Right ventricle myocardium inferior (tissue), 1 donor: ENCODE measurements around the gene FBXL19. TPM values are rescaled to one million over a fixed set of nuclear protein-coding genes. Genes with fewer than 3 reads are reported as not detected.

ENCODE experiments used
- ATAC-seq: fragments of 200-7000 bp; cut with Tn5 transposase; one replicate; pipeline ENCODE4 v1.9.1; 2020; ENCODE audit warnings: mild to moderate bottlenecking, moderate library complexity
- DNase-seq: peaks from one replicate; pipeline ENCODE4 v3.0.0; 2021; ENCODE audit errors: missing footprints
- intact Hi-C: fragments of 100-400 bp; cut with DNase I; formaldehyde crosslinking; loops from one replicate; pipeline ENCODE4 v1.11.0; 2022
- total RNA-seq: library from RNA; stranded (reverse); fragmentation: NEBNext Ultra II Directional; extraction: Animal tissue kit (Norgen Biotek cat#: 25700); gene quantifications from one replicate; pipeline ENCODE4 v1.2.1, GENCODE V29; 2021
- donor health status: DM: no; HTN: yes; CAD: no; lungs with severe emphysema.

The FBXL19 gene
- total RNA-seq, 1 donor from 2014 or later: 6.3 TPM

GRCh38 chr16:30910427-30911029, 12.8 kb upstream of the FBXL19 start:
- ATAC-seq: no peak
- intact Hi-C loops: no loop called here
- no peak for DNase-seq

GRCh38 chr16:30912794-30913412, 10.5 kb upstream of the FBXL19 start:
- intact Hi-C loops: no loop called here
- DNase-seq (no peak), ATAC-seq (no peak)

- intact Hi-C loops: no loop called here
Measured at GRCh38 chr16:30914830-30915229, 8.5 kb upstream of the FBXL19 start.

GRCh38 chr16:30918614-30919013, 4.8 kb upstream of the FBXL19 start:
- ATAC-seq (no peak), DNase-seq (no peak)
- intact Hi-C loops: no loop called here

More at GRCh38 chr16:30914830-30915229, 8.5 kb upstream of the FBXL19 start:
- DNase-seq (no peak), ATAC-seq (no peak)

GRCh38 chr16:30920891-30921290, 2.5 kb upstream of the FBXL19 start:
- intact Hi-C loops: loop anchor here (1.0 to 10.0 kb wide), 2 partner anchors 77 to 476 kb away; partner anchors contain the start of gene SEPHS2
- ATAC-seq (no peak), DNase-seq (no peak)

- ATAC-seq (no peak), DNase-seq (no peak)
- intact Hi-C loops: loop anchor here (1.0 to 10.0 kb wide), 2 partner anchors 77 to 477 kb away; partner anchors contain the start of gene SEPHS2
Measured at GRCh38 chr16:30921459-30921747, 2.0 kb upstream of the FBXL19 start.

- intact Hi-C loops: loop anchor here (1.0 to 10.0 kb wide), 5 partner anchors 25 to 477 kb away; partner anchors contain the start of genes CTF1, ORAI3 and SEPHS2
- peak; percentile 14 for ATAC-seq
- DNase-seq: peak; percentile 92
Measured at GRCh38 chr16:30921748-30922419, 1.5 kb upstream of the FBXL19 start.

- intact Hi-C loops: loop anchor here (1.0 to 10.0 kb wide), 4 partner anchors 26 to 478 kb away; partner anchors contain the start of genes CTF1, ORAI3 and SEPHS2
- peak; percentile 89 for ATAC-seq
- DNase-seq: peak; percentile 100
Measured at GRCh38 chr16:30922420-30922959, 882 bp upstream of the FBXL19 start.

GRCh38 chr16:30922960-30923535, 324 bp upstream of the FBXL19 start:
- ATAC-seq (peak; percentile 86), DNase-seq (peak; percentile 100)
- intact Hi-C loops: loop anchor here (1.0 to 10.0 kb wide), 4 partner anchors 26 to 478 kb away; partner anchors contain the start of genes CTF1, ORAI3 and SEPHS2

- intact Hi-C loops: loop anchor here (10.0 kb wide), 1 partner anchor 479 kb away; the partner anchor contains the start of gene SEPHS2
- ATAC-seq (no peak), DNase-seq (no peak)
Measured at GRCh38 chr16:30924076-30924912, 922 bp downstream of the FBXL19 start.

- ATAC-seq (no peak), DNase-seq (no peak)
- intact Hi-C loops: loop anchor here (10.0 kb wide), 1 partner anchor 480 kb away; the partner anchor contains the start of gene SEPHS2
Measured at GRCh38 chr16:30924913-30925631, 1.7 kb downstream of the FBXL19 start.

- DNase-seq: no peak
Measured at GRCh38 chr16:30925632-30925987, 2.2 kb downstream of the FBXL19 start.

GRCh38 chr16:30925995-30926811, 2.8 kb downstream of the FBXL19 start:
- ATAC-seq (no peak), DNase-seq (no peak)
- intact Hi-C loops: loop anchor here (10.0 kb wide), 1 partner anchor 481 kb away; the partner anchor contains the start of gene SEPHS2

More at GRCh38 chr16:30925632-30925987, 2.2 kb downstream of the FBXL19 start:
- intact Hi-C loops: loop anchor here (10.0 kb wide), 1 partner anchor 481 kb away; the partner anchor contains the start of gene SEPHS2
- no peak for ATAC-seq

GRCh38 chr16:30926937-30927788, 3.8 kb downstream of the FBXL19 start:
- peak; percentile 42 for DNase-seq
- no peak for ATAC-seq
- intact Hi-C loops: loop anchor here (10.0 kb wide), 1 partner anchor 482 kb away; the partner anchor contains the start of gene SEPHS2

- intact Hi-C loops: loop anchor here (10.0 kb wide), 1 partner anchor 483 kb away; the partner anchor contains the start of gene SEPHS2
- ATAC-seq: peak; percentile 22
- DNase-seq: peak; percentile 72
Measured at GRCh38 chr16:30927789-30928378, 4.5 kb downstream of the FBXL19 start.
